Measurements from ENCODE around the gene PRKG2. TPM values are rescaled to one million over a fixed set of nuclear protein-coding genes. Genes with fewer than 3 reads are reported as not detected.

The PRKG2 gene
- total and polyA plus RNA-seq, 5 donors: 4.5 to 20.4 (median 8.6) TPM

DNA sequence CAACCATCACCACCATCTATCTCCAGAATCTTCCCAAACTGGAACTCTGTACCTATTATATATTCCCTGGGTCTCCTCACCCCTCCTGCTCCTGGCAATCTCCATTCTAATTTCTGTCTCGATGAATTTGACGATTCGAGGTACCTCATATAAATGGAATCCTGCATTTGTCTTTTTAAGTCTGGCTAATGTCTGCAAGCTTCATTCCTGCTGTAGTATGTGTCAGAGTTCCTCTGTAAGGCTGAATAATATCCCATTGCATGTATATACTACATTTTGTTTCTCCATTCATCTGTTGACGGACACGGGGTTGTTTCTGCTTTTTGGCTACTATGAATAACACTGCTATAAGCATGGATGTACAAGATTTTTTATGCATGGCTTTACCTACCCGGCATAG lies 19.5 kb downstream of the PRKG2 start:
- H3K27me3 ChIP-seq (ENCODE audit: control insufficient read depth, insufficient read depth): no peaks in the 10 kb centered on the region
- H3K4me1 ChIP-seq (ENCODE audit: control insufficient read depth, insufficient read depth, low read length): peaks cover 1% of the 10 kb centered on the region
- H3K9me3 ChIP-seq (ENCODE audit: control insufficient read depth, low read length): no peaks in the 10 kb centered on the region
- H3K4me3 ChIP-seq (ENCODE audit: low read length): no peak overlapping the region
- intact Hi-C loops (cut with DNase I): no loop called here
- 89% methylated on average over 6 of the region's 6 CpGs for WGBS
- ATAC-seq (no peak), DNase-seq (no peak)
- no peak overlapping the region for H3K27ac ChIP-seq (ENCODE audit: low read length)

DNA sequence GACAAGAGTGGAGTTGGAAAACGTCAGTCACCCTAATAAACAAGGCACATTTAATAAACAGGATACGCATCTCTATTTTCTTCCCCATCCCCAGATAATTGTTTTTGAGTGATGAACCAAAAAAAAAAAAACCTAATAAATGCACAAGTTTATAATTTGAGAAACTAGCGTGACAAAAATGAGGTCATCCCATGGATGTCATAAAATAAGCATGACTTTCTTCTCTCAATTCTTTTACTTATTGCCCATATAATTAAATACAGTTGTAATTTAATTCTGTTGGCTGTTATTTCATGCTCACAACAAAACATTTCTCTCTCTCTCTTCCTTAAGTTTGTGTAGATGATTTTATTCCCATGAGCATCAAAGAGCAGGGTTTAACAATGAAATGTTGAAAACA lies 20.7 kb downstream of the PRKG2 start:
- 84% methylated on average over 3 of the region's 3 CpGs for WGBS
- ATAC-seq: no peak
- intact Hi-C loops (cut with DNase I): no loop called here
- Histone ChIP-seq H3K4me1 (ENCODE audit: control insufficient read depth, insufficient read depth, low read length) (peaks cover 1% of the 10 kb centered on the region), H3K27me3 (ENCODE audit: control insufficient read depth, insufficient read depth) (no peaks in the 10 kb centered on the region), H3K4me3 (ENCODE audit: low read length) (no peak overlapping the region), H3K27ac (ENCODE audit: low read length) (no peak overlapping the region), H3K9me3 (ENCODE audit: control insufficient read depth, low read length) (no peaks in the 10 kb centered on the region)
- no peak for DNase-seq

DNA sequence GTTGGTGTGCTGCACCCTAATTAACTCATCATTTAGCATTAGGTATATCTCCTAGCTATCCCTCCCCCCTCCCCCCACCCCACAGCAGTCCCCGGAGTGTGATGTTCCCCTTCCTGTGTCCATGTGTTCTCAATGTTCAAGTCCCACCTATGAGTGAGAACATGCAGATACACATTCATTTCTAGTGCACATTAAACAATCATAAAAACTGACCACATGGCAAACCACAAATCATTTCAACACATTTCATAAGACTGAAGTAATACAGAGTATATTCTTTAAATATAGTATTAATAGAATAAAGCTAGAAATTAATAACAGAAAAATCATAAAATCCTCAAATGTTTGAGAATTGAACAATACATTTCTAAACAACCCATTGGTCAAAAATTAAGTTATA lies 34.1 kb downstream of the PRKG2 start:
- DNase-seq (no peak), ATAC-seq (no peak)
- WGBS: 35% methylated on average over 1 of the region's 1 CpG
- intact Hi-C loops (cut with DNase I): no loop called here
- Histone ChIP-seq H3K4me1 (ENCODE audit: control insufficient read depth, insufficient read depth, low read length) (no peaks in the 10 kb centered on the region), H3K27ac (ENCODE audit: low read length) (no peak overlapping the region), H3K9me3 (ENCODE audit: control insufficient read depth, low read length) (no peaks in the 10 kb centered on the region), H3K4me3 (ENCODE audit: low read length) (no peak overlapping the region), H3K27me3 (ENCODE audit: control insufficient read depth, insufficient read depth) (no peaks in the 10 kb centered on the region)

DNA sequence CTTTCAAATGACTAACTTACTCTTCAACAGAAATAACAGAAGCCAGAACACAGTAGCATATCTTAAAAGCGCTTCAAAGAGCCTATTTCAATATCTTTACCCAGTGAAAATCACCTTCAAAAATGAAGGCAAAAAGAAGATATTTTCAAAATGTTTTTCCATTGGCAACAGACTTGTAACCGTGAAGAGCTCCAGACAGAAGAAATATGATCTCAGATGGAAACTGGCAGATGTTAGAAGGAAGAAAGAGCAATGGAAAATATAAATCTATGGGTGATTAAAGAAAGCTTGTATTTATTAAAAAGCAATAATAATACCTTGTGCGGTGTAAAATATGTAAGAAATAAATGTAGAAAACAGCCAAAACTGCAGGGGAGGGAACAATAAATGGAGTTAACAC lies 35.7 kb downstream of the PRKG2 start:
- 76% methylated on average over 3 of the region's 3 CpGs for WGBS
- Histone ChIP-seq H3K27me3 (ENCODE audit: control insufficient read depth, insufficient read depth) (no peaks in the 10 kb centered on the region), H3K4me1 (ENCODE audit: control insufficient read depth, insufficient read depth, low read length) (no peaks in the 10 kb centered on the region), H3K27ac (ENCODE audit: low read length) (no peak overlapping the region), H3K4me3 (ENCODE audit: low read length) (no peak overlapping the region), H3K9me3 (ENCODE audit: control insufficient read depth, low read length) (no peaks in the 10 kb centered on the region)
- intact Hi-C loops (cut with DNase I): no loop called here
- ATAC-seq (no peak), DNase-seq (no peak)

DNA sequence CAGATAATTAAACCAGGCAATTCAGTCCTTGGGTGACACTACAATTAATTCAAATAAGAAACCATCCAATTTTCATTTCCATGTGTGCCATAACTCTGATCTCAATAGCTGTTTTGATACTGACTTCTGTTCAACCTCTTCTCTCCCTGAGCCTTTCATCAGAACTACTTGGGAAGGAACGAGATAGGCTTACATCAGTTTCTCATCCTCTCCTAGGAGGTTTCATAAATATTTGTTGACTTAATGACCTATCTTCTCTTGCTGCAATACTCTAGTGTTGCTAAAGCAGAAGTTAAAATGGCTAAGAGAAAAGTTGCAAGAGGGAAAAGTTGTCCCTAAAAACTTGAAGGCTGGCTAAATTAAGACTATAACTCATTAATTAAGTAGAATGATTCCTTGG lies 41.8 kb downstream of the PRKG2 start:
- H3K4me1 ChIP-seq (ENCODE audit: control insufficient read depth, insufficient read depth, low read length): no peaks in the 10 kb centered on the region
- H3K4me3 ChIP-seq (ENCODE audit: low read length): no peak overlapping the region
- DNase-seq: no peak
- no peaks in the 10 kb centered on the region for H3K9me3 ChIP-seq (ENCODE audit: control insufficient read depth, low read length)
- no peak overlapping the region for H3K27ac ChIP-seq (ENCODE audit: low read length)
- ATAC-seq: no peak
- 52% methylated on average over 1 of the region's 1 CpG for WGBS
- no peaks in the 10 kb centered on the region for H3K27me3 ChIP-seq (ENCODE audit: control insufficient read depth, insufficient read depth)
- intact Hi-C loops (cut with DNase I): no loop called here

DNA sequence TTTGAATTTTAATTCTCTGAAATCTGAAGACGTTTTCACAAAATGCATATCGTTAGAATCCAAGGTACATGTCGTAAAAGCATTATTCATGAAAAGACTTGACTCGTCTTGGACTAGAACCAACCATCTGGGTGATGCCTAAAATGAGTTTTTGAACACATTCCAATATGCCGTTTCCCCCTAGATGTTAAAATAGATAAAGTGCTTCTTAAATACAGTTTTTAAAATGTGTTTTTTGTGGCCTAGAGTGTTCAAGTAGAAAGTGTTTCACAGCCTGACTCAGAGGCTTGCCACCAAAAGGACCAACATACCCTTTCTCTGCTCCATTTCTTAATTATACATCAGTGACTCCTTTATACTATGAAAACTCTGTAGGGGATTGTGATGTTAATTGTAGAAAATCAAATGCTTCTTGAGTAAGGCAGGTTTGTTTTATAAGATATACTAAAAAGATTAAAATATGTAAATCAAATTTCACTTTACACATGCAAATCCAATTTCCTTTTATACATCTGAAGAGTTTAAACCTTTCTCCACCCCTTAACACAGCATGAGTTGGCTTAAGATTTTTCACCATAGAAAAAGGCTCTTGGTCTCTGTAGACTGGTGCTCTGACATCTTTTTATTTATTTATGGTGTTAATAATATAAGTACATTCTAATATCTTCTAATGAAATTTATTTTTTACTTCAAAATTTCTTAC lies 48.4 kb downstream of the PRKG2 start:
- no peak overlapping the region for H3K4me3 ChIP-seq (ENCODE audit: low read length)
- 51% methylated on average over 5 of the region's 5 CpGs for WGBS
- ATAC-seq (no peak), DNase-seq (no peak)
- no peaks in the 10 kb centered on the region for H3K4me1 ChIP-seq (ENCODE audit: control insufficient read depth, insufficient read depth, low read length)
- no peaks in the 10 kb centered on the region for H3K9me3 ChIP-seq (ENCODE audit: control insufficient read depth, low read length)
- H3K27ac ChIP-seq (ENCODE audit: low read length): no peak overlapping the region
- intact Hi-C loops (cut with DNase I): no loop called here
- no peaks in the 10 kb centered on the region for H3K27me3 ChIP-seq (ENCODE audit: control insufficient read depth, insufficient read depth)

DNA sequence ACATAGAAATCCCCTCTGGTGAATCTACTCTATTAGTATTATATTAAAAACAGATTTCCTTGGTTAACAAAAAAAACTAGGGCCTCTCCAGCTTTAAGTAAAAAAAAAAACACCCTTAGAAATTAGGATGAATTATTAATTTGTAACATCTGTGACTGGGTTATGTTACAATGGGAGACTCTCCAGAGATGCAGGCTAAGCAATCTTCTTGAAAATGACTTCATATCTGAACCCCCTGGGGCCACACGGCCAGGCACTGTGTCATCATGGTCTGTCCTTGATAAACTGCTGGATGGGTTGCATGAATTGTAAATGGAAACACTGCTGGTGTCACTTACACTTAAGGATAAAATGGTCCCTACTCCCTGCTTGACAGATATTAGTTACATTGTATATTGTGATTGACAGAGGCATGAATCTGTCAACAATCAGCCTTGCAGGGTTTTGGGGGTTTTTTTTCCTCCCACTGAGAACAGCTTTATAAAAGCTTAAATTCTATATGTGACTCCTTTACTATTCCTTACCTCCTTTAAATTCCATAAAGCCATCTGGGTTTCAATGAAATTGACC lies 49.1 kb downstream of the PRKG2 start:
- H3K27me3 ChIP-seq (ENCODE audit: control insufficient read depth, insufficient read depth): no peaks in the 10 kb centered on the region
- 21% methylated on average over 1 of the region's 1 CpG for WGBS
- no peak overlapping the region for H3K4me3 ChIP-seq (ENCODE audit: low read length)
- H3K27ac ChIP-seq (ENCODE audit: low read length): no peak overlapping the region
- no peaks in the 10 kb centered on the region for H3K4me1 ChIP-seq (ENCODE audit: control insufficient read depth, insufficient read depth, low read length)
- DNase-seq: no peak
- intact Hi-C loops (cut with DNase I): no loop called here
- no peaks in the 10 kb centered on the region for H3K9me3 ChIP-seq (ENCODE audit: control insufficient read depth, low read length)
- ATAC-seq: no peak

DNA sequence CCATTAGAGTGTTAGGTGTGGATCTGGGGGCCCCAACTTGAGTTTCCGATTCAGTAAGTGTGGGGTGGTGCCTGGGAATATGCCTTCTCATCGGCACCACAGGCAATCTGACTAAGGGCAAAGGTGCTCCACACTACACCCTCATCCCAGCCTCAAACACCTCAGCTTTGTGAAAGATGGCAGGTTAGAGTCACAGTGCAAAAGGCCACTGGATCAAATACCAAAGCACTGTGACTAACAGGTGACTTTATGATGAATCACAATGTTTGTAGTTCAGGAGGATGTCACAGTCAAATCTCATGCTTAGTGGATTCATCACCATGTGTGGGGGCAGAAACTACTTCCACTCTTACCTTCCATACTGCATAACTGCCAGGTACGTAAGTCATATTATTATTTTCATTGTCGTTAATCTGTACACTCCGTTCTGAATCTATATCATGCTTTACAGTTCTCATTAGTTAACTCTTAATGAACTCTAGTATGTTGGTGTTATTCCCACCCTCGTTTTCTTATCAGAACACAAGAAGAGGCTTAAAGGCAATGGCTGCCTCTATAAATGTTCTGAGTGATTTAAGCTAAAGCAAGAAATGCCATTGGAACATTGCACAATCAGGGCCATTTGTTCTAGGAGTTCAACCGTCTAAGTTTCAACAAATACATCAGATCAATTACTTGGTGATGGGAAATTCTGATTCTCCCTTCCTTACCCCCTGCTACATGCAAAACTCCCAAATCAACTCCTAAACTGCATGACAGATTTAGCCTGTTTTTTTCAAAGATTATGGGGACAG lies 50.2 kb downstream of the PRKG2 start:
- no peak overlapping the region for H3K4me3 ChIP-seq (ENCODE audit: low read length)
- no peak for ATAC-seq
- 70% methylated on average over 7 of the region's 7 CpGs for WGBS

DNA sequence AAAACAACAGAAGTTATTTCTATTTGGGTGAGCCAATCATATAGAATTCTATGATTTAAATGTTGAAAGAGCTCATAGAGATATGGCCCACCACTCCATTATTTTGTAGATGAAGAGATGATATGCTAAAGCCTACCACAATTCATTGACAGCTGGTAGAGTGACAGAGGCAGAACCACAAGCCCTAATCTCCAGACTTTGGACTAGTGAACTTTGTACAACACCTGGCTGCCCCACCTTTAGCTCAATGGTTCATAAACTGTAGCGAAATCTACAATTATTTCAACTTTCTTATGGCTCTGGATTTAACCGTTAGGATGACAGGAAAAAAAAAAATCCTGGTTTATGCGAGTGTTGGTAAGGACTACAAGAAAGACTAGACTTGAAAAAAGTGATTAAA lies 50.9 kb downstream of the PRKG2 start:
- DNase-seq (no peak), ATAC-seq (no peak)
- intact Hi-C loops (cut with DNase I): no loop called here
- Histone ChIP-seq H3K27me3 (ENCODE audit: control insufficient read depth, insufficient read depth) (no peaks in the 10 kb centered on the region), H3K4me1 (ENCODE audit: control insufficient read depth, insufficient read depth, low read length) (no peaks in the 10 kb centered on the region), H3K4me3 (ENCODE audit: low read length) (no peak overlapping the region), H3K9me3 (ENCODE audit: control insufficient read depth, low read length) (no peaks in the 10 kb centered on the region), H3K27ac (ENCODE audit: low read length) (no peak overlapping the region)
- 88% methylated on average over 3 of the region's 3 CpGs for WGBS

More for the DNA sequence above, 50.2 kb downstream of the PRKG2 start:
- DNase-seq: no peak
- Histone ChIP-seq H3K9me3 (ENCODE audit: control insufficient read depth, low read length) (no peaks in the 10 kb centered on the region), H3K4me1 (ENCODE audit: control insufficient read depth, insufficient read depth, low read length) (no peaks in the 10 kb centered on the region), H3K27ac (ENCODE audit: low read length) (no peak overlapping the region), H3K27me3 (ENCODE audit: control insufficient read depth, insufficient read depth) (no peaks in the 10 kb centered on the region)
- intact Hi-C loops (cut with DNase I): no loop called here

DNA sequence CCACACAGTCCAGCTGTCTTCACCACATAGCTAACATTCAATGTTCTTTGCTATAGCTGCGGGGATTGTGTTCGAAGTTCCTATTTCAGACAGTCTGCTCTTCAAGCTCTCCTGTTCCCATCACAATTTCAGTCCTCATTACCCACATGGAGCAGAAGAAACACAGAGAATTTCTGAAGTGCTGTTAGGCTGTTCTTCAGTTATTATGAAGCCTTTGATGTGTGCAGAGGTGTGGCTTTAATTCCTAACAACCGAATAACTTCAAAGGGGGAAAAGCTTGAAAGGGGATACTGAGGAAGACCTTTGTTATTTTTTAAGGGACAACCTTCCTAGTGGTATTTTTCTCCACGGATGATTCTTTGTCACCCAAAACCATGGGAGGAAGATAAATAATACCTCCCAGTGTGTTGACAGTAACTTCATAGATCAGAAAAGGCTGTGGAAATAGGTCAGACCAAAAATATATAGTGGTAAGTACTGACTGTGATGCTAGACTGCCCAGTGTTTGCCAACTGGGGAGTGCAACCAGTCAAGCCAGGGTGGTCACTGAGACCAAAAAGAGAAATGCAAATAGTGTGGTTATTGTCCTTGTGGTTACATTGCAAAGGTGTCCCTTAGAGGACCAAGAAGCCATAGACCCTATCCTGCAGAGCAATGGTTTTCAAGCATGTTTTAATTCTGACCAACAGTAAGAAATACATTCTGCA lies 52.1 kb downstream of the PRKG2 start:
- ATAC-seq: no peak
- no peak overlapping the region for H3K27ac ChIP-seq (ENCODE audit: low read length)
- no peak overlapping the region for H3K4me3 ChIP-seq (ENCODE audit: low read length)
- H3K4me1 ChIP-seq (ENCODE audit: control insufficient read depth, insufficient read depth, low read length): no peaks in the 10 kb centered on the region
- no peak for DNase-seq
- H3K9me3 ChIP-seq (ENCODE audit: control insufficient read depth, low read length): no peaks in the 10 kb centered on the region
- no peaks in the 10 kb centered on the region for H3K27me3 ChIP-seq (ENCODE audit: control insufficient read depth, insufficient read depth)
- intact Hi-C loops (cut with DNase I): no loop called here
- 74% methylated on average over 4 of the region's 4 CpGs for WGBS
